Embryonic facial prominence (tissue), 1 donor: ENCODE results near the gene OXSM.

Experiments used
- DNase-seq: peaks from one replicate; pipeline ENCODE4 v3.0.0-alpha.2; 2016; ENCODE audit errors: extremely low spot score

Gene OXSM

GRCh38 chr3:25789596-25790556, at the start of gene OXSM:
OXSM (plus strand) TSS chr3:25790090; CDS start chr3:25791021, 931 bp downstream.
- peak; percentile 76 for DNase-seq

- DNase-seq = no peak
Observed at GRCh38 chr3:25744470-25744869, 45.4 kb upstream of the OXSM start.

GRCh38 chr3:25747033-25747432, 42.9 kb upstream of the OXSM start:
- no peak for DNase-seq

GRCh38 chr3:25748189-25748588, 41.7 kb upstream of the OXSM start:
- no peak for DNase-seq

- no peak for DNase-seq
Observed at GRCh38 chr3:25749031-25749581, 40.8 kb upstream of the OXSM start.

DNA sequence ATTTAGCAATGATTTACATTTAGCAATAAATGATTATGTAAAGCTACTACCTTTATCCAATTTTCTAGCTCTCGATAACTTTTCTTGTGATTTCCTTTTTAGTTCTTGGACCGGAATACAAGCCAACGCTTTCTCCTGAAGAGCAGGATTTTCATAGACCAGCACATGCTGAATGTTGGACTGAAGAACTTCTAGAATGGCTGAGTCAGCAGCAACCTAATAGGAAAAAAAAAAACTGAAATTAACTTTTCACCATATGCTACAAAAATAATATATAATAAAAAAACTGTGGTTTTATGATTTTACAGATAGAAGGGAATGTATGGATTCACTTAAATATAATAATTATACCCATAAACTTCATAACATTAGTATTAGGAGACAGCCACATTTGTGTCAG, 38.8 kb upstream of the OXSM start:
- no peak for DNase-seq

- no peak for DNase-seq
Observed at GRCh38 chr3:25751725-25752124, 38.2 kb upstream of the OXSM start.

GRCh38 chr3:25768851-25769250, 21.0 kb upstream of the OXSM start:
- DNase-seq = no peak

DNA sequence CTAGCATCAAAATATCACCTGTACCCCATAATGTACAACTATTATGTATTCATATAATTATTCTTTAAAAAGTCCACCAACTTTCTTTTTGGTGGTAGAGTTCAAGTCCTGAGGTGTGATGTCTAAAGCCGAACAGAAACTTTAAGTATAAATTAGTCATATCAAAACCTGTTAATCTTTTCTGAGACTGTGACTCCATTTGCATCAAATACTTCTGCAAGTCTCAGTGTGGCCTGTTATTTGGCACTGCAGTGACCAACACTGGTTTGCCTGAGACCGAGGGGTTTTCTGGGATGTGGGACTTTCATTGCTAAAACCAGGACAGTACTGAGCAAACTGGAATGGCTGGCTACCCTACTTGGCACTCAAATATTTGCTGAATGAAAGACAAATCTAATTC, 14.0 kb upstream of the OXSM start:
- DNase-seq = no peak

DNA sequence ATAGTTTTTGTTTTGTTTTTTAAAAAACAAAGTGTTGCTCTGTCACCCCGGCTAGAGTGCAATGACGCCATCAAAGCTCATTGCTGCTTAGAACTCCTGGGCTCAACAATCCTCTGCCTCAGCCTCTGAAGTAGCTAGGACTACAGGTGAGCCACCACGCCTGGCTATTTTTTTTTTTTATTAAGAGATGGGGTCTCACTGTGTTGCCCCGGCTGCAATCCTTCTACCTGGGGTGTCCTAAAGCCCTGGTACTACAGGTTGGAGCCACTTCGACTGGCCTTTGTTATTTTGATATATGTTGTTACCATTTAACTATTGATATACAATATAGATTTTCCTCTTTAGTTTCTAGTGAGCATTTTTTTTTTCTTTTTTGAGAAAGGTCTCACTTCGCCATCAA, 9.3 kb upstream of the OXSM start:
- DNase-seq = no peak

DNA sequence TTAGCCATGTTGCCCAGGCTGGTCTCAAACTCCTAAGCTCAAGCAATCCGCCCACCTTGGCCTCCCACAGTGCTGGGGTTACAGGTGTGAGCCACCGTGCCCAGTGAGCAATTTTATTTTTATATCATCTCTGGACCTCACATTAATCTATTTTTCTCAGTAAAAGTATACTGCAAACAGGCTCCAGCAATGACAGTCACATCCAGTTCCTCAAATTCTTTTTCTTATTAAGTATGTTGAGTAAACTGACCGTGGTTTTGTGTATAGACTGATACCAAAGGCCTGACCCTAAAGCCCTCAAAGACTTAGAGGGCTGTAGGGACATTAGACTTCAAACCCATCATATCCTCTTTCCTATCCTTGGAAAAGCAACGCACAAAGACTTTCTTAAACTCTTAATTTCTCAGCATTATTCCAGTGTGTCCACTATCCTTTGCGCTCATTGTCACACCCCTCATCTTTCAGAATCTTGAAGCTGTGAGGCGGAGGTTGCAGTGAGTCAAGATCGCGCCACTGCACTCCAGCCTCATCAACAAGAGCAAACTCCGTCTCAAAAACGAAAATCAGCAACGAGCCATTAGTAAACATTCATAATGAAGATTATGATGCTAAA, 8.6 kb upstream of the OXSM start:
- no peak for DNase-seq

DNA sequence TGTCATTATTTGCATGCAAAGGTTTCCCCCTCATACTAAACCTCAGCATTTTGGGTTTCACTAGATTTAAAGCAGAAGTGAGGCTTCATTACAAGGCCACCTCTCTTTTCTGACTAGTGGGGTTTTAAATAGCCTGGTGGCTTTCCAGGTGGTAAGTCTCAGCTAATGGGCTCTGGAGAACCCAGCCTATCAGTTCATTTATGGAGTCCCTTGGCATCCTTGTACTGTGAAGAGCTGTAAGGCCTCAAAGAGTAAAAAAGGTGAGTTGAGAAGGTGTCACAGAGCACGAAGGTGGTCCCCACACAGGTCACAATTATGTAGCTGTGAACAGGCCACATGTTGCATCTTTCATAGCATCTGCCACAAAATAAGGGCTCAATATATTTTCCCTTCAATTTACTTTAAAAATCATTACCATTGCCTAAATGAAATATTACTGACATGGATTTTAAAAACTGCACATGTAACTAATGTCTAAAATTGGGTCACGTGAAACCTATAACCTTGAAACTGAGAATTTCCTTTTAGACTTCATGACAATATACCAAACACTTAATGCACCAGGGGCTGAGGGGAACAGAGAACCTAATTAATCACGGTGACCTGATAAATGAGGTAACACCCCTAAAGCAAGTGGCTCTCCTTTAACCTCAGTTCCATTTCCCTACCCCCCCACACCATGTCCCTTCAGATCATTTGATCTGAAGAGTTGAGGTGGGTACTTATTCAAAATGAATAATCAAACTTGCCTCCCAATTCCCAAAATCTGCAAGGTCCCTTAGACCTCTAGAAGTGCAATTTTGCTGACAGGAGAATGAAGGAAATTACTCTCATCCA, 7.9 kb upstream of the OXSM start:
- no peak for DNase-seq

- no peak for DNase-seq
Observed at GRCh38 chr3:25782636-25782937, 7.3 kb upstream of the OXSM start.

DNA sequence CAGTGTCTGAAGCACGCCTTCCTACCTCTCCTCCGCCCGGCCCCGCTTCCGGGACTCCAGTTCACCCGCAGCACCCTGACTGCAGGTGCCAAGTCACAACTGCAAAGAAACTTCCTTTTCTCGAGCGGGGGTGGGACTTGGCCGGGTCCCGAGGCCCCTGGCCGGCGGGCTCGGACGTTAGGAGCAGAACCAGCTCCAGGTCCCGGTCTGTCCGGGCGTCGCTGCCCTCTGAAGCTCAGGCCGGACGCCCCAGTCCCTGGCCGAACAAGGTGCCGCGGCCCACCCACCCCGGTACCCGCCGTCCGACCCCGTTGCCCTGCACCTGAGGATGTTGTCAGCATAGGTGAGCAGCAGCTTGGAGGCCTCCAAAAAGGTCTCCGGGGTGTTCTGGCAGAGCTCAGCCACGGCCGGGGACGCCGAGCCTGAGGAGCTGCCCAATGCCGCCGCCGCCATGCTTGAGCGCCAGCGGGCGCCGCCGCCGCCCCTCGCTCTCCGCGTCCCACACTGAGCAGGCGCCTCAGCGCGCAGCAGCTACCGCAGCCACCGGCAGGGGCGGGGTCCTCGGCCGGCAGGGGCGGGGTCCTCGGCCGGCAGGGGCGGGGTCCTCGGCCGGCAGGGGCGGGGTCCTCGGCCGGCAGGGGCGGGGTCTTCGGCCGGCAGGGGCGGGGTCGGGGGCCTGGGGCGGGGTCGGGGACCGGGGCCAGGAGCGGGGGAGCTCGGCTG, 6.8 kb upstream of the OXSM start, which contains the start of gene NGLY1:
Gene NGLY1, minus strand, starts transcription at position 506 of the 723 bp plus-strand sequence. Its CDS starts 53 bp downstream, at position 453.
- peak; percentile 31 for DNase-seq

DNA sequence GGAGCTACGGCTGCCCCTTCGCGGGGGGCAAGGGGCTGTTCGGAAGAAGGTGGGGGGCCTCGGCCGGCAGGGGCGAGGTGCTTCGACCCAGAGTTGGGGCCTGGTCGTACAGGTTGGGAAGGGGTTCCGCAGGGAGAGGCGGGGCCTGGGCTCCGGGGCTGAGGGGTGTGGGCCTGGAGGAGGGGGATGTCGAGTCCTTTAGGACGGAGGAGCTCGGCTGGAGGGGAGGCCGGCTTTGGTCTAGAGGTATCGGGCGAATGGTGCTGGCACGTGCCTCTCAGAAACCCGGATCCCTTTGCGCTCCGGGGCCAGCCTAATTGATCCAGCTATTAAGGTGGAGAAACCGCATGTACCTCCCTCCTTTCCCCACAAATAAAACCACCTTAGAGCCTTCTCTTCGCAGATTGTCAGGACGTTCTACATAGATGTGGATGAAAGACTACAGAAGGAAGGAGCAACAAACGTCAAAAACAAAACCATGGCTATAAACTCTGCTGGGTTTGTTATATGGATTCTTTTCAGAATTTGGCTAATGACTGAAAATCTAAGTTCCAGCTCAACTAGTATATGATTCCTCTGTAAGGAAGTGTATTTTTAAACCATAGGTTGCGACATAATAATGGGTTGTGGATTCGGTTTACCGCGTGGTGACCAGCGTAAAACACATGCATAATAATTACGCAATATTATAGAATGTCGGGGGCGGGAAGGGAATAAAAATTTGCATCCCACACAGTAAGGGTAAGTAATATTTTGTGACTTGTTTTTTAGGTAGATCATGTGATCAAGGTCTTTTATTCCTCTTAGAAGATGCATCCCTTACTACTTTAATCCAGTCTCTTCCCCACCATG, 6.0 kb upstream of the OXSM start:
- peak; percentile 27 for DNase-seq

DNA sequence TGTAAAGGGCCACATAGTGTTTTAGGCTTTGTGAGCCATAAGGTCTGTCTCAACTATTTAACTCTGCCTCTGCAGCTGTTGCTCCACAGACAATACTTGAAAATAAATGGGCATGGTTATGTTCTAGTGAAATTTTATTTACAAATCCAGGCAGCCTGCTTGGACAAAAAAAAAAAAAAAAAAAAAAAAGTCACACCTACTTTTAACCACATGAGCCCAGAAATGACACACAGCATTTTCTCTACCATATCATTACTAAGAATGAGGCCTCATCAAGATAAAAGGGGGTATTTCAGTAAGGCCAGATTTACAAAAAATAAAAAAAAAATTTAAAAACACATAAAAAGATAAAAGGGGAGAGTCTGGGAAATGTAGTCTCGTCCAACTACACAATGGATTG, 4.9 kb upstream of the OXSM start:
- DNase-seq = no peak

DNA sequence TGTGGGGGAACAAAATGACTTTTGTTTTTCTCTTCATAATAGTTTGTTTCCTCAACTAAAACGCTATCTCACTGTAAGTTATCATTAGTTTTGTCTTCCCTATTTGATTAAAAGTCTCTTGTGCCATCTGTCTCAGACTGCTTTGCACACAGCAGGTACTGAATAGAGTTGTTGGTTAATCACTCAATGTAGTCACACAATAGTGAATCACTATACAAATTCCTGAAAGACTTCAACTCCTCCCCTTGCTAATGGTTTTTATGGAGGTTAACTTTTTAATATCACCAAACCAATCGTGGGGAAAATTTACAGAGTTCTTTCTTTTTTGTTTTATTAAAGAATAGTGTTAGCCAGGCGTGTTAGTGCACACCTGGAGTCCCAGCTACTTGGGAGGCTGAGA, 4.1 kb upstream of the OXSM start:
- no peak for DNase-seq

DNA sequence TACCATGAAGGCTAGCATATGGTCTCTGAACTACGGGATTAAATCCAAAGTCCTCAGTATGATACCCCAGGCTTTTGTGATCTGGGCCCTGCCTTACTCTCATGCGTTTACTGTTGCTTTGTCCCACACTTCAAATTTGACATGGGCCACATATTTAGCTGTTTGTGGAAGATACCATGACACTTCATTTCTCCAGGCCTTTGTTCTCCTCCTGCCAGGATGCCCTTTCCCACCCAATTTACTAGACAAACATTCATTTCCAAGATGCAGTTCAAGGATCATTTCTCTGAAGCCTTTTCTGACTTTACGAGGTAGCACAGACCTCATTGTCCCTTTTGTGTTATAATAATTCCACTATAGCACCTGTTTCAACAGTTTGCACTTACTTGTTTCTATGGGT, 2.2 kb upstream of the OXSM start:
- no peak for DNase-seq

DNA sequence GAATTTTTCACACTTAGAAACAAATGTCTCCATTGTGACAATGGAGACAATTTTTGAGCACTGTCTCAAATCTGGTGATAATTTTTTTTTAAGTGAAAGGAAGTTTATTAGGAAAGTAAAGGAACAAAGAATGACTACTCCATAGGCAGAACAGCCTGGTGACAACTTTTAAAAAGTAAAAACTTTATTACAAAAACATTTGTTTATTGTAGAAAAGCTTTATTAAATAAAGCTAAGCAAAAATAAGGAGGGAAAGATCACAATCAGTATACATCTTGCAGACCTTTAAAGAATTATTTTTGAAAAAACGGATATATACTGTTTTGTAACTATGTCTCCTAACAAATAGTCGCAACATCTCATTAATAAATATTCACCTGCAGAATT, 688 bp upstream of the OXSM start:
- no peak for DNase-seq

GRCh38 chr3:25801786-25802185, 11.9 kb downstream of the OXSM start:
- no peak for DNase-seq
